ENCODE data around the gene COL1A2. TPM values are rescaled to one million over a fixed set of nuclear protein-coding genes. Genes with fewer than 3 reads are reported as not detected.

COL1A2 gene
- total RNA-seq, 4 donors from 2014 or later: 29.9 to 124 (median 61.3) TPM

- Histone ChIP-seq H3K4me1 (no peaks in the 10 kb centered on the region), H3K4me3 (peak overlapping the region; percentile 30), H3K27me3 (no peaks in the 10 kb centered on the region), H3K36me3 (no peaks in the 10 kb centered on the region), H3K9me3 (no peaks in the 10 kb centered on the region), H3K27ac (peak overlapping the region; percentile 85)
- TF ChIP-seq POLR2A (IDR thresholded peaks at IDR 0.05) (no peak), EP300 (IDR thresholded peaks at IDR 0.05) (no peak), CTCF (IDR thresholded peaks at IDR 0.05) (no peak), POLR2AphosphoS5 (IDR thresholded peaks at IDR 0.05) (no peak)
- WGBS: 25% methylated on average over 5 of the region's 5 CpGs
- peak in 1 of 2 donors; percentile 69 for DNase-seq (ENCODE audit: low spot score in 2 of 2)
Measured at GRCh38 chr7:94374721-94375566, 19.8 kb upstream of the COL1A2 start.

GRCh38 chr7:94375691-94376090, 19.0 kb upstream of the COL1A2 start:
- H3K9me3 ChIP-seq: no peaks in the 10 kb centered on the region
- no peak for TF ChIP-seq POLR2A (IDR thresholded peaks at IDR 0.05)
- TF ChIP-seq POLR2AphosphoS5 (IDR thresholded peaks at IDR 0.05): no peak
- no peak for TF ChIP-seq CTCF (IDR thresholded peaks at IDR 0.05)
- no peak for TF ChIP-seq EP300 (IDR thresholded peaks at IDR 0.05)
- H3K4me1 ChIP-seq: no peaks in the 10 kb centered on the region
- no peaks in the 10 kb centered on the region for H3K36me3 ChIP-seq
- WGBS: 44% methylated on average over 2 of the region's 2 CpGs
- no peak for DNase-seq (ENCODE audit: low spot score in 2 of 2)
- peak overlapping the region; percentile 85 for H3K27ac ChIP-seq
- peak overlapping the region; percentile 30 for H3K4me3 ChIP-seq
- H3K27me3 ChIP-seq: no peaks in the 10 kb centered on the region

- 74% methylated on average over 1 of the region's 1 CpG for WGBS
- no peaks in the 10 kb centered on the region for H3K27me3 ChIP-seq
- H3K4me1 ChIP-seq: no peaks in the 10 kb centered on the region
- peak overlapping the region; percentile 12 for H3K27ac ChIP-seq
- TF ChIP-seq CTCF (IDR thresholded peaks at IDR 0.05) (no peak), POLR2AphosphoS5 (IDR thresholded peaks at IDR 0.05) (no peak), EP300 (IDR thresholded peaks at IDR 0.05) (no peak), POLR2A (IDR thresholded peaks at IDR 0.05) (no peak)
- no peak overlapping the region for H3K4me3 ChIP-seq
- no peaks in the 10 kb centered on the region for H3K36me3 ChIP-seq
- H3K9me3 ChIP-seq: no peaks in the 10 kb centered on the region
- no peak for DNase-seq (ENCODE audit: low spot score in 2 of 2)
Measured at GRCh38 chr7:94376281-94376680, 18.4 kb upstream of the COL1A2 start.

GRCh38 chr7:94378356-94378755, 16.3 kb upstream of the COL1A2 start:
- no peaks in the 10 kb centered on the region for H3K4me1 ChIP-seq
- TF ChIP-seq POLR2A (IDR thresholded peaks at IDR 0.05) (no peak), CTCF (IDR thresholded peaks at IDR 0.05) (no peak), EP300 (IDR thresholded peaks at IDR 0.05) (no peak), POLR2AphosphoS5 (IDR thresholded peaks at IDR 0.05) (no peak)
- H3K27ac ChIP-seq: no peak overlapping the region
- H3K36me3 ChIP-seq: no peaks in the 10 kb centered on the region
- no peaks in the 10 kb centered on the region for H3K27me3 ChIP-seq
- 25% methylated on average over 3 of the region's 3 CpGs for WGBS
- H3K9me3 ChIP-seq: no peaks in the 10 kb centered on the region
- no peak overlapping the region for H3K4me3 ChIP-seq
- no peak for DNase-seq (ENCODE audit: low spot score in 2 of 2)

- TF ChIP-seq CTCF (IDR thresholded peaks at IDR 0.05) (no peak), POLR2AphosphoS5 (IDR thresholded peaks at IDR 0.05) (no peak), POLR2A (IDR thresholded peaks at IDR 0.05) (no peak)
- no peaks in the 10 kb centered on the region for H3K4me1 ChIP-seq
- DNase-seq (ENCODE audit: low spot score in 2 of 2): no peak
- H3K27me3 ChIP-seq: no peaks in the 10 kb centered on the region
- no peak overlapping the region for H3K4me3 ChIP-seq
- no peak overlapping the region for H3K27ac ChIP-seq
- no peaks in the 10 kb centered on the region for H3K9me3 ChIP-seq
- H3K36me3 ChIP-seq: no peaks in the 10 kb centered on the region
Measured at GRCh38 chr7:94380264-94380663, 14.4 kb upstream of the COL1A2 start.

Measured in suprapubic skin (tissue), 4 donors.